Measurements from ENCODE around the gene KRT36. TPM values are rescaled to one million over a fixed set of nuclear protein-coding genes. Genes with fewer than 3 reads are reported as not detected.

Gene KRT36
- polyA plus RNA-seq, 3 donors = 0.24 to 0.87 (median 0.25) TPM

GRCh38 chr17:41504246-41504977 lies 14.7 kb upstream of the KRT36 start:
- Histone ChIP-seq H3K79me2 (ENCODE audit: insufficient read depth, low read length) (no peaks in the 10 kb centered on the region), H3K9ac (ENCODE audit: insufficient read depth, low read length, poor library complexity, severe bottlenecking) (no peak overlapping the region), H3K4me2 (replicated peaks; ENCODE audit: extremely low read depth, low read length, poor library complexity, severe bottlenecking) (no peak overlapping the region), H3K36me3 (replicated peaks in 1 of 2; ENCODE audit: control insufficient read depth in 1 of 2, insufficient read depth in 2 of 2, low read length in 2 of 2) (no peaks in the 10 kb centered on the region), H3K4me1 (ENCODE audit: control insufficient read depth in 1 of 2, insufficient read depth in 2 of 2, low read length in 2 of 2) (peaks cover 20 to 26% of the 10 kb centered on the region in 2 donors), H4K20me1 (ENCODE audit: insufficient read depth, low read length) (no peaks in the 10 kb centered on the region), H3K9me3 (replicated peaks in 1 of 2; ENCODE audit: control insufficient read depth in 1 of 2, insufficient read depth in 1 of 2, low read length in 2 of 2) (no peaks in the 10 kb centered on the region), H3K27me3 (ENCODE audit: control insufficient read depth in 2 of 2, insufficient read depth in 2 of 2, low read length in 2 of 2) (no peaks in the 10 kb centered on the region), H2AFZ (ENCODE audit: insufficient read depth, low read depth, low read length, poor library complexity, severe bottlenecking) (no peak overlapping the region), H3K4me3 (replicated peaks in 1 of 3; ENCODE audit: low read depth in 2 of 3, low read length in 3 of 3) (no peak overlapping the region), H3K27ac (ENCODE audit: low read depth in 1 of 2, low read length in 2 of 2) (no peak overlapping the region)
- Mint-ChIP-seq H3K36me3 (no peaks in the 10 kb centered on the region), H3K9me3 (peaks cover 0 to 3% (median 0%) of the 10 kb centered on the region in 7 donors), H3K27ac (no peak overlapping the region), H3K4me1 (peaks cover 23% of the 10 kb centered on the region), H3K27me3 (ENCODE audit: low read depth in 3 of 3) (peaks cover 3 to 12% (median 8%) of the 10 kb centered on the region in 3 donors), H3K4me3 (no peak overlapping the region)
- DNase-seq = no peak
- no peak for TF ChIP-seq CTCF (IDR thresholded peaks at IDR 0.05)
- intact Hi-C loops (cut with micrococcal nuclease) = loop anchor here in 1 of 2 donors (10.0 kb wide), 1 partner anchor 590 kb away; no protein-coding TSS in a partner anchor
- 89% methylated on average over 2 of the region's 8 CpGs for WGBS (ENCODE audit: insufficient coverage)

GRCh38 chr17:41503202-41503601 lies 13.5 kb upstream of the KRT36 start:
- Mint-ChIP-seq H3K36me3 (no peaks in the 10 kb centered on the region), H3K27ac (no peak overlapping the region), H3K4me1 (peaks cover 35% of the 10 kb centered on the region), H3K4me3 (no peak overlapping the region), H3K9me3 (peaks cover 0 to 2% (median 0%) of the 10 kb centered on the region in 7 donors), H3K27me3 (ENCODE audit: low read depth in 3 of 3) (peaks cover 3 to 14% (median 10%) of the 10 kb centered on the region in 3 donors)
- no peak for DNase-seq
- Histone ChIP-seq H3K9ac (ENCODE audit: insufficient read depth, low read length, poor library complexity, severe bottlenecking) (no peak overlapping the region), H3K79me2 (ENCODE audit: insufficient read depth, low read length) (no peaks in the 10 kb centered on the region), H3K9me3 (replicated peaks in 1 of 2; ENCODE audit: control insufficient read depth in 1 of 2, insufficient read depth in 1 of 2, low read length in 2 of 2) (no peaks in the 10 kb centered on the region), H4K20me1 (ENCODE audit: insufficient read depth, low read length) (no peaks in the 10 kb centered on the region), H3K4me2 (replicated peaks; ENCODE audit: extremely low read depth, low read length, poor library complexity, severe bottlenecking) (no peak overlapping the region), H3K36me3 (replicated peaks in 1 of 2; ENCODE audit: control insufficient read depth in 1 of 2, insufficient read depth in 2 of 2, low read length in 2 of 2) (no peaks in the 10 kb centered on the region), H2AFZ (ENCODE audit: insufficient read depth, low read depth, low read length, poor library complexity, severe bottlenecking) (no peak overlapping the region), H3K4me3 (replicated peaks in 1 of 3; ENCODE audit: low read depth in 2 of 3, low read length in 3 of 3) (no peak overlapping the region), H3K27me3 (ENCODE audit: control insufficient read depth in 2 of 2, insufficient read depth in 2 of 2, low read length in 2 of 2) (no peaks in the 10 kb centered on the region), H3K27ac (ENCODE audit: low read depth in 1 of 2, low read length in 2 of 2) (no peak overlapping the region), H3K4me1 (ENCODE audit: control insufficient read depth in 1 of 2, insufficient read depth in 2 of 2, low read length in 2 of 2) (peaks cover 32 to 38% of the 10 kb centered on the region in 2 donors)
- no peak for TF ChIP-seq CTCF (IDR thresholded peaks at IDR 0.05)
- intact Hi-C loops (cut with micrococcal nuclease) = loop anchor here in 1 of 2 donors (10.0 kb wide), 1 partner anchor 588 kb away; no protein-coding TSS in a partner anchor
- 94% methylated on average over 2 of the region's 9 CpGs for WGBS (ENCODE audit: insufficient coverage)

Data from CD14-positive monocyte (primary cell).